GM12878 (cell line): Measurements from ENCODE around the gene CKB. TPM values are rescaled to one million over a fixed set of nuclear protein-coding genes. Genes with fewer than 3 reads are reported as not detected.

Experiments used
- ATAC-seq: fragments of 200-7000 bp; cut with Tn5 transposase; 3 replicates; pipeline ENCODE4 v1.9.1; 2020; ENCODE audit warnings: mild to moderate bottlenecking, moderate library complexity
- BruUV-seq: library from RNA; stranded (reverse); fragments of 400-500 nt; replicated peaks from 2 replicates; lab custom pipeline; 2021; lab: Mats Ljungman, UMichigan
- CTCF ChIA-PET: fragments of 300-600 bp; sonication (Branson Sonifier 250); formaldehyde crosslinking; extraction: SDS; loops from one replicate; lab custom pipeline; 2021; ENCODE audit warnings: inconsistent platforms; lab: Yijun Ruan, JAX
- POLR2A ChIA-PET: fragments of 350-600 bp; formaldehyde crosslinking; extraction: SDS; loops from one replicate; lab custom pipeline; 2021; ENCODE audit warnings: inconsistent platforms; lab: Charles Lee
- RAD21 ChIA-PET: fragments of 300-600 bp; sonication (Branson Sonifier 250); formaldehyde crosslinking; loops from one replicate; lab custom pipeline; 2023; ENCODE audit warnings: antibody characterized with exemption; ENCODE audit not compliant: unreplicated experiment; lab: Charles Lee
- SMC1A ChIA-PET: fragments of 300-600 bp; sonication (Branson Sonifier 250); formaldehyde crosslinking; loops from one replicate; lab custom pipeline; 2023; ENCODE audit not compliant: unreplicated experiment, uncharacterized antibody; lab: Charles Lee
- DNase-seq: peaks from one replicate; pipeline ENCODE4 v3.0.0-alpha.2; 2011; ENCODE audit warnings: low read depth, low spot score
- FAIRE-seq: peaks from 3 replicates; lab custom pipeline; 2011; peaks lifted over from hg19 to GRCh38; lab: Jason Lieb, UNC
- H2AFZ ChIP-seq: 2 replicates; pipeline ENCODE4 v1.6.0; 2011; ENCODE audit warnings: low read depth, low read length, control low read depth; ENCODE audit not compliant: control insufficient read depth
- H3K27ac ChIP-seq: 2 replicates; pipeline ENCODE4 v1.5.1; 2011; ENCODE audit warnings: control low read depth; ENCODE audit not compliant: control insufficient read depth, insufficient read depth
- H3K27me3 ChIP-seq, 2 experiments: replicated peaks in 1 of 2; 2 replicates each; pipeline versions ENCODE4 v1.6.0 to v1.6.1; 2011; ENCODE audit warnings: low read length in 1 of 2; ENCODE audit not compliant: control insufficient read depth in 2 of 2, insufficient read depth in 2 of 2
- H3K36me3 ChIP-seq, 2 experiments: 2 replicates each; pipeline ENCODE4 v1.5.1; 2011; ENCODE audit warnings: low read length in 1 of 2; ENCODE audit not compliant: control insufficient read depth in 2 of 2, insufficient read depth in 2 of 2
- H3K4me1 ChIP-seq: 2 replicates; pipeline ENCODE4 v1.6.1; 2011; ENCODE audit warnings: mild to moderate bottlenecking, low read length, moderate library complexity, mixed read lengths; ENCODE audit not compliant: control insufficient read depth, insufficient read depth
- H3K4me2 ChIP-seq: 2 replicates; pipeline ENCODE4 v1.6.0; 2011; ENCODE audit warnings: control low read depth; ENCODE audit not compliant: control insufficient read depth, insufficient read depth
- H3K4me3 ChIP-seq: fragments of 200-600 bp; sonication (generic); 2 replicates; pipeline ENCODE4 v1.5.1; 2016
- H3K79me2 ChIP-seq: 2 replicates; pipeline ENCODE4 v1.6.0; 2011; ENCODE audit warnings: low read length; ENCODE audit not compliant: control insufficient read depth, insufficient read depth
- H3K9ac ChIP-seq: 2 replicates; pipeline ENCODE4 v1.8.0; 2011; ENCODE audit warnings: low read length, control low read depth, mixed read lengths; ENCODE audit not compliant: control insufficient read depth, insufficient read depth
- H3K9me3 ChIP-seq: replicated peaks from 3 replicates; pipeline ENCODE4 v1.5.1; 2011; ENCODE audit warnings: mild to moderate bottlenecking, low read length; ENCODE audit not compliant: control insufficient read depth, insufficient read depth
- H4K20me1 ChIP-seq: 2 replicates; pipeline ENCODE4 v1.6.0; 2011; ENCODE audit not compliant: control insufficient read depth, insufficient read depth
- BACH1 ChIP-seq: fragments of 450-650 bp; IDR thresholded peaks from 2 replicates; pipeline ENCODE4 v1.6.1; 2017; ENCODE audit warnings: mild to moderate bottlenecking, borderline replicate concordance
- BCLAF1 ChIP-seq: fragments of 450-650 bp; IDR thresholded peaks from 2 replicates; pipeline ENCODE4 v1.6.1; 2017; ENCODE audit warnings: antibody characterized with exemption, mild to moderate bottlenecking, moderate library complexity
- CHD2 ChIP-seq: IDR thresholded peaks from 2 replicates; pipeline ENCODE4 v1.6.1; 2011; ENCODE audit warnings: low read depth, low read length, improper control_type of control experiment, borderline replicate concordance
- EZH2 ChIP-seq: IDR thresholded peaks from 2 replicates; pipeline ENCODE4 v1.6.1; 2012; ENCODE audit warnings: low read depth, mild to moderate bottlenecking, control low read depth, inconsistent platforms, low read length, borderline replicate concordance; ENCODE audit not compliant: control insufficient read depth
- FOS ChIP-seq: IDR thresholded peaks from 3 replicates; pipeline ENCODE4 v1.6.1; 2011; ENCODE audit warnings: borderline replicate concordance; ENCODE audit not compliant: insufficient read length; ENCODE audit errors: extremely low read depth
- HDGF ChIP-seq: fragments of 450-650 bp; IDR thresholded peaks from 2 replicates; pipeline ENCODE4 v1.6.1; 2016; ENCODE audit warnings: antibody characterized with exemption
- JUND ChIP-seq: IDR thresholded peaks from 2 replicates; pipeline ENCODE4 v1.6.1; 2012; ENCODE audit warnings: low read depth, mild to moderate bottlenecking, low read length, improper control_type of control experiment, moderate library complexity
- NR2F1 ChIP-seq: fragments of 450-650 bp; conservative IDR thresholded peaks from 2 replicates; pipeline ENCODE4 v1.6.1; 2017; ENCODE audit warnings: mild to moderate bottlenecking
- PAX5 ChIP-seq: IDR thresholded peaks from 2 replicates; pipeline ENCODE4 v1.6.1; 2011; ENCODE audit warnings: low read depth, low read length, borderline replicate concordance
- PBX3 ChIP-seq: IDR thresholded peaks from 2 replicates; pipeline ENCODE4 v1.6.1; 2011; ENCODE audit warnings: mild to moderate bottlenecking, low read depth, low read length, moderate library complexity; ENCODE audit not compliant: insufficient replicate concordance
- SMAD5 ChIP-seq: IDR thresholded peaks from 2 replicates; pipeline ENCODE4 v1.6.1; 2016; ENCODE audit warnings: antibody characterized with exemption, low read depth
- TCF12 ChIP-seq: IDR thresholded peaks from 2 replicates; pipeline ENCODE4 v1.6.1; 2011; ENCODE audit warnings: low read depth, mild to moderate bottlenecking, low read length
- WRNIP1 ChIP-seq: IDR thresholded peaks from 2 replicates; pipeline ENCODE4 v1.6.1; 2011; ENCODE audit warnings: low read depth, low read length, improper control_type of control experiment, borderline replicate concordance
- ZNF274 ChIP-seq: IDR thresholded peaks from one replicate; pipeline ENCODE4 v1.8.0; 2011; ENCODE audit not compliant: insufficient read length, insufficient read depth
- ZZZ3 ChIP-seq: IDR thresholded peaks from 2 replicates; pipeline ENCODE4 v1.6.1; 2011; ENCODE audit warnings: low read depth; ENCODE audit not compliant: control insufficient read depth, insufficient read length
- WGBS: methylation state at CpG from one replicate; pipeline ENCODE4 v1.1.6; 2016; ENCODE audit warnings: low lambda C conversion rate; ENCODE audit not compliant: insufficient replicate concordance, insufficient coverage; ENCODE audit errors: missing lambda C conversion rate; 5-methylcytosine and 5-hydroxymethylcytosine counted together
- in situ Hi-C: fragments of 300-500 bp; cut with MboI; formaldehyde crosslinking; loops from 9 replicates; pipeline ENCODE4 v1.14.3; 2018; ENCODE audit warnings: mixed read lengths
- intact Hi-C: fragments of 100-400 bp; cut with micrococcal nuclease; formaldehyde crosslinking; loops from one replicate; pipeline ENCODE4 v1.14.2; 2022; ENCODE audit not compliant: unreplicated experiment
- polyA plus RNA-seq, 11 experiments: library from polyadenylated mRNA; depleted of rRNA in 4 of 11; unstranded in 6 of 11; stranded (reverse) in 5 of 11; fragments of >200 nt; fragmentation: Nextera tagmentation in 4 of 11; fragmentation: Illumina TruSeq in 1 of 11; extraction: Ambion mirVana in 4 of 11; extraction: Trizol in 1 of 11; gene quantifications; 1 replicate in 1 of 11; 2 replicates in 10 of 11; pipeline versions ENCODE4 v1.2.1 to v1.2.3, GENCODE V29; 2011 to 2016; ENCODE audit warnings: inconsistent platforms in 2 of 11, missing spikeins in 2 of 11, low read depth in 1 of 11
- total RNA-seq, 4 experiments: library from RNA; depleted of rRNA in 3 of 4; stranded (reverse); fragments of >200 nt in 3 of 4; fragmentation: Illumina TruSeq in 1 of 4; extraction: Trizol in 1 of 4; gene quantifications; 2 replicates each; pipeline versions ENCODE4 v1.2.1 to v1.2.3, GENCODE V29; 2013 to 2021

The CKB gene
- total and polyA plus RNA-seq, 10 of the 15 experiments (the other 5 are each of a cell fraction or from before 2014, with no cell fraction given) = 0.40 to 6.1 (median 2.3) TPM

- TF ChIP-seq BCLAF1 = no peak
Observed at GRCh38 chr14:103495854-103496253, 26.8 kb downstream of the CKB start (continued).

- in situ Hi-C loops = no loop called here
Observed at GRCh38 chr14:103492156-103492925, 30.3 kb downstream of the CKB start.

More at GRCh38 chr14:103492156-103492925, 30.3 kb downstream of the CKB start:
- no peaks in the 10 kb centered on the region for H3K27me3 ChIP-seq
- ATAC-seq (no peak), FAIRE-seq (no peak), DNase-seq (no peak)
- intact Hi-C loops = no loop called here
- H3K27ac ChIP-seq = no peak overlapping the region
- no peaks in the 10 kb centered on the region for H3K9me3 ChIP-seq
- no peak overlapping the region for H3K4me2 ChIP-seq
- TF ChIP-seq FOS (no peak), SMAD5 (no peak), NR2F1 (no peak), HDGF (no peak), WRNIP1 (no peak), ZNF274 (no peak), CHD2 (no peak), EZH2 (no peak), BACH1 (no peak), TCF12 (no peak), PBX3 (no peak), PAX5 (no peak), ZZZ3 (no peak), JUND (no peak)
- ChIA-PET CTCF (no interaction called here), RAD21 (no interaction called here), SMC1A (no interaction called here), POLR2A (no interaction called here)
- H3K36me3 ChIP-seq = peaks cover 9 to 40% of the 10 kb centered on the region in 2 experiments
- no TSS peak for BruUV-seq
- H3K4me1 ChIP-seq = no peaks in the 10 kb centered on the region
- no peak overlapping the region for H3K4me3 ChIP-seq
- H4K20me1 ChIP-seq = no peaks in the 10 kb centered on the region
- 72% methylated on average over 6 of the region's 6 CpGs for WGBS
- no peak overlapping the region for H3K9ac ChIP-seq
- H2AFZ ChIP-seq = no peak overlapping the region
- H3K79me2 ChIP-seq = no peaks in the 10 kb centered on the region
